SHP77 (cell line): ENCODE measurements around the gene KANSL1.

ENCODE experiments used
- DNase-seq, 2 experiments: peaks; one replicate each; lab custom pipeline; 2025; lab: John Stamatoyannopoulos, UW

Gene KANSL1

GRCh38 chr17:45998987-45999899 lies 194.0 kb downstream of the KANSL1 start, which contains the start of gene STH:
TSS of gene STH (plus strand) at chr17:45999250. CDS start at chr17:45999280, 30 bp downstream.
- DNase-seq = no peak

GRCh38 chr17:45997624-45998023 lies 195.6 kb downstream of the KANSL1 start:
- no peak for DNase-seq

DNA sequence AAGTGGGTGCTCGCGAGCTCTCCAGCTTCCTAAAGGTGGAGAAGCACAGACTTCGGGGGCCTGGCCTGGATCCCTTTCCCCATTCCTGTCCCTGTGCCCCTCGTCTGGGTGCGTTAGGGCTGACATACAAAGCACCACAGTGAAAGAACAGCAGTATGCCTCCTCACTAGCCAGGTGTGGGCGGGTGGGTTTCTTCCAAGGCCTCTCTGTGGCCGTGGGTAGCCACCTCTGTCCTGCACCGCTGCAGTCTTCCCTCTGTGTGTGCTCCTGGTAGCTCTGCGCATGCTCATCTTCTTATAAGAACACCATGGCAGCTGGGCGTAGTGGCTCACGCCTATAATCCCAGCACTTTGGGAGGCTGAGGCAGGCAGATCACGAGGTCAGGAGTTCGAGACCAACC lies 196.1 kb downstream of the KANSL1 start:
- no peak for DNase-seq

- no peak for DNase-seq
These were observed 196.8 kb downstream of the KANSL1 start for GRCh38 chr17:45996282-45996937.

GRCh38 chr17:45995627-45996270 lies 197.5 kb downstream of the KANSL1 start:
- no peak for DNase-seq

DNA sequence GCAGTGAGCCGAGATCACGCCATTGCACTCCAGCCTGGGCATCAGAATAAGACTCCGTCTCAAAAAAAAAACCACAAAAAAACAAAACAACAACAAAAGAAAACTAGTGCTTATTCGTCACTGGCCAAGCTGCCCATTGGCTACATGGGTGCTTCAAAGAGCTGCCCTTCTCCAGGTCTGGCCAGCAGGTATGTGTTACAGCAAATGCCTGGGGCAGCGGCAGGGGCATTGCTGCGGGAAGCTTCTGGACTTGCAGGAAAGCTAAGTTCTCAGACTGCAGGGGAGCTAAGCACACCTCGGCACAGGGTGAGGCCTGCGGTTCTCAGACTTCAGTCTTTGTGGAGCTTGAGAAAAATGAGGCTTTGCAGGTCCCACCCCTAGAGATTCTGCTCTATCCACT lies 198.2 kb downstream of the KANSL1 start:
- DNase-seq = no peak

GRCh38 chr17:45993962-45994627 lies 199.1 kb downstream of the KANSL1 start:
- peak in 1 of 2 experiments; percentile 35 for DNase-seq

DNA sequence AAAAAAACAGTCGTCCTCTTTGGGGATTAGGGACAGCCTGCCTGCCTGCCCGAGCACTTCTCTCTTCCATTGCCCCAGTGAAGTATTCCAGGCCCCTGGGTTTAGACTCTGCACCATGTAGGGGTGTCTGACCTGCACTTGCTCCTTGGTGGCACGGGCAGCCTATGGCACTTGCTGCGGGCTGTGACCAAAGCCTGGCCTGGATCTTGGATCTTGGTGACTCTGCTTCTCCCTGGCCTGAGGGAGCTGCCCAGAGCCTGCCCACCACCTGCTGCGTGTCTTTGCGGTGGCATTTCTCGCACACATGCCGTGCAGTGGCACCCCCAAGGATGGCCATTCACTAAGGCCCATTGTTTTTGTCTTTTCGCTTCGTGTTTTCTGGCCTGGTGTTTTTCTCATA lies 200.3 kb downstream of the KANSL1 start:
- no peak for DNase-seq

DNA sequence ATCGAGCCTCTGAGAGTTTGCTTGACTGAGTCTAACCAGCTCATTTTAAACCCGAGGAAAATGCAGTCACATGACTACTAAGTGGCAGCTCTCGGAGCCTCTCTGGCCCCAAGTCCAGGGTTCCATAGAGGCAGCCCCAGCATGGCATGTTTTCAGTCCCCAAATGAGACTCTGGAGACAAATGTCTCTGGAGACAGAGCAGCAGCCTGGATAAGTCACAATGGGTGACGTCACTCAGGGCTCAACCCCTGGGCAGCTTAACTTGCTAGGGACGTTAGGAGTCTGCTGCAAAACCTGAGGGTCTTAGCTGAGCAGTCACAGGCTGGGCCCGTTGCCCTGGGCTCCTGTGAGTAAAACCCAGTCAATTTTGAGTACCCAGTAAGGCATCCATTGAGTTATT lies 201.1 kb downstream of the KANSL1 start:
- no peak for DNase-seq

DNA sequence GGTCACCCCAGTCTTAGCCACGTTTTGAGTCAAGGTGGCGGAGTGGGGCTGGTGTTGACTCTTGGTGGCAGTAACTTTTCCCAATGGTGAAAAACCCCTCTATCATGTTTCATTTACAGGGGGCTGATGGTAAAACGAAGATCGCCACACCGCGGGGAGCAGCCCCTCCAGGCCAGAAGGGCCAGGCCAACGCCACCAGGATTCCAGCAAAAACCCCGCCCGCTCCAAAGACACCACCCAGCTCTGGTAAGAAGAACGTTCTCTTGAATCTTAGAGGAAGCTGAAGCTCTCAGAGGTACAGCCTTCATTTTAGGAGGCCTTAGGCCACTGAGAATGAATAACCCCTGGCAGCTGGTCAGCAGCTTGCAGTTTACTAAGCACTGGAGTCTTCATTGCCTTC lies 201.9 kb downstream of the KANSL1 start:
- no peak for DNase-seq

DNA sequence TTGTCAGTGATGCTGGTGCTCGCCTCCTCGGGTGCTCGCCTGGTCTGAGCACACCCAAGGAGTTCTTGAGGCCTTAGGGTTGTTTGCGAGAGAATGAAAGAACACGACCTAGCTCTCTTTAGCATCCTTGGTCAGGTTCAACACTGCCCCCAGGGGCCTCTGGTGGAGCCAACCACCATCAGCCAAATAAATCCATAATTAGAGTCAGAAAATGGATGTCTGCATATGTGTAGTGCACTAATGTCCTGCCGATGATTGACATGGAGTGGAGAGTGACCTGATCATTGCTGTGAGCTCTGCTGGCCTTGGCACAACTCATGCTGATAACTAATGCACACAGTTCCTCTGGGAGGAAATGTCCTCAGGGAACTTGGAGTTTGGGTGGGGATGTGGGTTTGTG lies 202.3 kb downstream of the KANSL1 start:
- DNase-seq = no peak

- no peak for DNase-seq
These were observed 203.5 kb downstream of the KANSL1 start for GRCh38 chr17:45989759-45990158.

- no peak for DNase-seq
These were observed 205.5 kb downstream of the KANSL1 start for GRCh38 chr17:45987706-45988105.

GRCh38 chr17:45986056-45986455 lies 207.2 kb downstream of the KANSL1 start:
- no peak for DNase-seq

GRCh38 chr17:45985447-45985846 lies 207.8 kb downstream of the KANSL1 start:
- no peak for DNase-seq

GRCh38 chr17:45984368-45984767 lies 208.9 kb downstream of the KANSL1 start:
- DNase-seq = no peak

DNA sequence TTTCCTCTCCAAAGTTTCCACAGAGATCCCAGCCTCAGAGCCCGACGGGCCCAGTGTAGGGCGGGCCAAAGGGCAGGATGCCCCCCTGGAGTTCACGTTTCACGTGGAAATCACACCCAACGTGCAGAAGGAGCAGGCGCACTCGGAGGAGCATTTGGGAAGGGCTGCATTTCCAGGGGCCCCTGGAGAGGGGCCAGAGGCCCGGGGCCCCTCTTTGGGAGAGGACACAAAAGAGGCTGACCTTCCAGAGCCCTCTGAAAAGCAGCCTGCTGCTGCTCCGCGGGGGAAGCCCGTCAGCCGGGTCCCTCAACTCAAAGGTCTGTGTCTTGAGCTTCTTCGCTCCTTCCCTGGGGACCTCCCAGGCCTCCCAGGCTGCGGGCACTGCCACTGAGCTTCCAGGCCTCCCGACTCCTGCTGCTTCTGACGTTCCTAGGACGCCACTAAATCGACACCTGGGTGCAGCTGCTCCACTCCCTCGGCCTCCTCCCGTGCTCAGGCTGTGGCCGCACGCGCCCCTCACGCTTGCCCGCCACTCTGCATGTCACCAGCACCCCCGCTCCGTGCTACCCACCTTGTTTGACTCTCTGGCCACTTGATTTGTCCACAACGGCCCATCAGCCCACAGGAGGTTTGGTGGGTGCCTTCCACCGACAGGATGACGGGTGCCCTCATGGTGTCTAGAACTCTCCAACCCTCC lies 209.5 kb downstream of the KANSL1 start:
- no peak for DNase-seq

DNA sequence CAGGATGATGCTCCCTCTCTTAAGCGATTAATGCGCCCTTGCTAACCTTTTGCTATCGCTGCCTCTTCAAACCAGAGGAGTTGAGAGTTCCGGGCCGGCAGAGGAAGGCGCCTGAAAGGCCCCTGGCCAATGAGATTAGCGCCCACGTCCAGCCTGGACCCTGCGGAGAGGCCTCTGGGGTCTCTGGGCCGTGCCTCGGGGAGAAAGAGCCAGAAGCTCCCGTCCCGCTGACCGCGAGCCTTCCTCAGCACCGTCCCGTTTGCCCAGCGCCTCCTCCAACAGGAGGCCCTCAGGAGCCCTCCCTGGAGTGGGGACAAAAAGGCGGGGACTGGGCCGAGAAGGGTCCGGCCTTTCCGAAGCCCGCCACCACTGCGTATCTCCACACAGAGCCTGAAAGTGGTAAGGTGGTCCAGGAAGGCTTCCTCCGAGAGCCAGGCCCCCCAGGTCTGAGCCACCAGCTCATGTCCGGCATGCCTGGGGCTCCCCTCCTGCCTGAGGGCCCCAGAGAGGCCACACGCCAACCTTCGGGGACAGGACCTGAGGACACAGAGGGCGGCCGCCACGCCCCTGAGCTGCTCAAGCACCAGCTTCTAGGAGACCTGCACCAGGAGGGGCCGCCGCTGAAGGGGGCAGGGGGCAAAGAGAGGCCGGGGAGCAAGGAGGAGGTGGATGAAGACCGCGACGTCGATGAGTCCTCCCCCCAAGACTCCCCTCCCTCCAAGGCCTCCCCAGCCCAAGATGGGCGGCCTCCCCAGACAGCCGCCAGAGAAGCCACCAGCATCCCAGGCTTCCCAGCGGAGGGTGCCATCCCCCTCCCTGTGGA lies 210.2 kb downstream of the KANSL1 start:
- DNase-seq = no peak

GRCh38 chr17:45981306-45981705 lies 211.9 kb downstream of the KANSL1 start:
- no peak for DNase-seq

- no peak for DNase-seq
These were observed 212.4 kb downstream of the KANSL1 start for GRCh38 chr17:45980855-45981254.
